Measurements from ENCODE around the gene MYH7B.

The MYH7B gene

GRCh38 chr20:34977365-34978091 lies 21.9 kb downstream of the MYH7B start:
- DNase-seq (ENCODE audit: low read depth): no peak

DNA sequence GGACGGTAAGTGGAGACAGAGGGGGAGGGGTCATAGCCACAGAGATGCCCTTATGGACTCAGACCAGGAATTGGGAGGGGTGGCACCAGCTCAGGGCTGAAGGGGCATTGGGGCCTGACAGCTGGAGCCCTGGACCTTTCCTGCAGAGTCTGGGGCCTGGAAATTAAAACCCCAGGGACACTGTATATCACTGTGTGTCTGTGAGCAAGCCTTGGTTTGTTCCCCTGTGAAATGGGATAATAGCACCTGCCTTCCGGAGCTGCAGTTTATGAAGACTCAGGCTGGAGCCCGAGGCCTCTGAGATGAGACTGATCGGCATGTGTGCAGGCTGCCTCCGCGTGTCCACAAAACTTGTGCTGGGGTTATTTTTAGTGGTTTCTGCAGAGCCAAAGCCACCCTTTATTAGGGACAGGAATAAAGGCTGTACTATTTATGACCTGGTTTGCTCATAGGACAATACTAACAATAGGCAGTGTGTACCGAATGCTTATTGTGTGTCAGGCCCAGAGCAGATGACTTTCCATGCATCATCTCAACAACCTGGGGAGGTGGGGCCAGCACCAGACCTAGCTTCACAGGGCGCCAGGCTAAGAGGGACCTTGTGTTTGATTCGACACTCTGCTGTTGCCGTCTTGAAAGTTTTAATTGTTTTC lies 22.6 kb downstream of the MYH7B start:
- no peak for DNase-seq (ENCODE audit: low read depth)

- no peak for DNase-seq (ENCODE audit: low read depth)
Measured at GRCh38 chr20:34979366-34980153, 23.9 kb downstream of the MYH7B start.

DNA sequence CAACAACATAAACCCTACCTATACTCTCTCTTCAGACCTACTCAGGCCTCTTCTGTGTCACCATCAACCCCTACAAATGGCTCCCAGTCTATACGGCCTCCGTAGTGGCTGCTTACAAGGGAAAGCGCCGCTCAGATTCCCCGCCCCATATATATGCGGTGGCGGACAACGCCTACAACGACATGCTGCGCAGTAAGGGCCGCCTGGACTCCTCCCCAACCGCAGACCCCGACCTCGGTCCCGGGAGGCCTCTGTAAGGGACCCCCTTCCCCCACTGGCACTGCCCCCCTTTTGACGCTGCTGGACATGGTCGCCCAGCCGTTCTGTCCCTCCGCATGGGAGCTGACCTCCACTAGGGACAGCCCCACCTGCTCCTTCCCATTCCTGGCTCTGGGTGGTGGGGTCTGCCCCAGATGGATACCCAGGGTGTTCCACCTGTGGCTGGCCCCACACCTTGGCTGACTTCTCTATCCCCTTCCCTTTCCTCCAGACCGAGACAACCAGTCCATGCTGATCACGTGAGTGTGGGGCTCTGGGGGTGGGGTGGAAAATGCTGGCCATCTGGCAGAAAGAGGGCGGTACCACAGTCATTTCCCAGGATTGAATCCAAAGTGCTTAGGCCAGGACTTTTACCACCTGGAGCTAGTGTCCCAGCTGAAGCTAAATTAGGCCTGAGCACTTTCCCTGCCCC lies 25.0 kb downstream of the MYH7B start:
- no peak for DNase-seq (ENCODE audit: low read depth)

DNA sequence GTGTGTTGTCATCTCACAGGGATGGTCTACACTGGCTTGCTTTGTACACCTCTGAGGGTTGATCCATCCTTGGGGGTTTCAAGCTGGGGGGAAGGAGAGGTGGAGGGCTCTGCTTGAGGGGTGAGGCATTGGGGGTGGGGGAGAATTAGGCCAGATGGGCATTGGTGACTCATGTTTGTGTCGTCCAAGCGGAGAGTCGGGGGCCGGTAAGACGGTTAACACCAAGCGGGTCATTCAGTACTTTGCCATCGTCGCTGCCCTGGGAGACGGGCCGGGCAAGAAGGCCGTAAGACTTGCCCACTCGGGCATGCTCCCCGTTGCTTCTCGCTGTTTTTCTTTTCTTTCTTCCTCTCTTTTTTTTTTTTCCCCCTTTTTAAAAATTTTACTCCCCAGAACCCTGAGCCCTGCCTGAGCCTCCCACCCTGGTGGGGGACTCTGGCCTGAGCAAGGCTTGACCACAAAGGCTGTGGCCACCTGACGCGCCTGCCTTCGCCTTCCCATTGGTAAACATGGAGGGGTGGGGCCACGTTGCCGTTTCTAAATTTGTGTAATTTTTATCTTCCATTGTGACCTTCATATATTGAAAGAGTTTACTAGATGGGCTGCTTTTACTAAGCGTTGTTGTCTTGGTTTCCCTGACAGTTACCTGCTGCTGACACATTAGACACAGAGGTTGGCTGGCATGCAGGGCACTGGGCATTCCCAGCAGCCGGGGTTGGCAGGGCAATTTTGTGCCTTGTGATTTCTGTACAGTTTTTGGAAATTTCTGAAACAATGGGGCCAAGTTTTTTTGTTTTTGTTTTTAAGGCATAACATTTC lies 26.8 kb downstream of the MYH7B start:
- DNase-seq (ENCODE audit: low read depth): no peak

GRCh38 chr20:34983089-34983820 lies 27.6 kb downstream of the MYH7B start:
- DNase-seq (ENCODE audit: low read depth): no peak

DNA sequence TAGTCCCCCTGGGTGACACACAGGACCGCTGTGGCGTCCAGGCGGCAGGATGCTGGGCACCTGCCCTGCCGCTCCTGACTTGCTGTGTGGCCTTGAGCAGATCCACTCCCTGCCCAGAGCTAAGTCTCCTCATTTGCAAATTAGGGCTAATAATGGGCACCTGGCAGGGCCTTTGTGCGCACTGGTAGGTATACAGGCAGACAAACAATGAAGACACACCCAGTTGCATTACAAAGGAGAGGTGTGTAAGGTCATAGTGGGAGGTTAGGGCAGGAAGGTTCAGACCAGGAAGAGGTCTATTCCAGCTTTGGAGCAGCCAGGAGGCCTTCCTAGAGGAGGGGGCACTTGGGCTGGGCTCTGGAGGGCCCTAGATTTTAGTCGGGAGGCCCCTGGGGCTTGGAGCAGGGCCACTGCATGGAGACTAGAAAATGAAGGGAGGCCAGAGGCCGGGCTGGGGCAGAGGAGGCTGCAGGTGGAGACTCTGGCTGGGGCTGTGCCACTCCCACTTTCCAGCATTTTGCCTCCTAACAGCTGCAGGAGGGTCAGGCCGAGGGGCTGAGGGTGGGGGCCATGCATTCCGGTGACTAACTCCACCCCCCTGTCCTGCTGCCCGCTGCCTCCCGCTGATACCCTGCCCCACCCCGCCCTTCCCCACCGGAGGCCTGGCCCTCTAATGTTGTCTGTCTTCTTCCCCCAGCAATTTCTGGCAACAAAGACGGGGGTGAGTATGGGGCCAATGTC lies 28.5 kb downstream of the MYH7B start:
- DNase-seq (ENCODE audit: low read depth): no peak

DNA sequence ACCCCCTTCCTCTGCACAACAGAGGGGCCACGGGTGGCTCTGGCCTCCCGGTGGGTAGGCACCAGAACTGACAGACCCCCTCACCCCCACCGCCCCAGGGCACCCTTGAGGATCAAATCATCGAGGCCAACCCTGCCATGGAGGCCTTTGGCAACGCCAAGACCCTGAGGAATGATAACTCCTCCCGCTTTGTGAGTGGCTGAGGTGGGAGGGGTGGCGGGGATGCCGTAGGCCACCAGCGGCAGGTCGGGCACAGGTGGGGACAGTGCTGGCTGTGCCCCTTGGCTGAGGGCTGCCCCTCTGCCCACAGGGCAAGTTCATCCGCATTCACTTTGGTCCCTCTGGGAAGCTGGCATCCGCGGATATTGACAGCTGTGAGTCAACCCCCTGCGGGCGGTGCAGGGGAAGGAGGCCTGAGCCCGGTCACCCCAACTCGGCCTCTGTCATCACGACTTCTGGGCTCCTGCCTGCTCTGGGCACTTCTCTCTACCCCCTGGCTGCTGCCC lies 29.1 kb downstream of the MYH7B start:
- DNase-seq (ENCODE audit: low read depth): no peak

GRCh38 chr20:34985461-34986310 lies 30.0 kb downstream of the MYH7B start:
- DNase-seq (ENCODE audit: low read depth): no peak

DNA sequence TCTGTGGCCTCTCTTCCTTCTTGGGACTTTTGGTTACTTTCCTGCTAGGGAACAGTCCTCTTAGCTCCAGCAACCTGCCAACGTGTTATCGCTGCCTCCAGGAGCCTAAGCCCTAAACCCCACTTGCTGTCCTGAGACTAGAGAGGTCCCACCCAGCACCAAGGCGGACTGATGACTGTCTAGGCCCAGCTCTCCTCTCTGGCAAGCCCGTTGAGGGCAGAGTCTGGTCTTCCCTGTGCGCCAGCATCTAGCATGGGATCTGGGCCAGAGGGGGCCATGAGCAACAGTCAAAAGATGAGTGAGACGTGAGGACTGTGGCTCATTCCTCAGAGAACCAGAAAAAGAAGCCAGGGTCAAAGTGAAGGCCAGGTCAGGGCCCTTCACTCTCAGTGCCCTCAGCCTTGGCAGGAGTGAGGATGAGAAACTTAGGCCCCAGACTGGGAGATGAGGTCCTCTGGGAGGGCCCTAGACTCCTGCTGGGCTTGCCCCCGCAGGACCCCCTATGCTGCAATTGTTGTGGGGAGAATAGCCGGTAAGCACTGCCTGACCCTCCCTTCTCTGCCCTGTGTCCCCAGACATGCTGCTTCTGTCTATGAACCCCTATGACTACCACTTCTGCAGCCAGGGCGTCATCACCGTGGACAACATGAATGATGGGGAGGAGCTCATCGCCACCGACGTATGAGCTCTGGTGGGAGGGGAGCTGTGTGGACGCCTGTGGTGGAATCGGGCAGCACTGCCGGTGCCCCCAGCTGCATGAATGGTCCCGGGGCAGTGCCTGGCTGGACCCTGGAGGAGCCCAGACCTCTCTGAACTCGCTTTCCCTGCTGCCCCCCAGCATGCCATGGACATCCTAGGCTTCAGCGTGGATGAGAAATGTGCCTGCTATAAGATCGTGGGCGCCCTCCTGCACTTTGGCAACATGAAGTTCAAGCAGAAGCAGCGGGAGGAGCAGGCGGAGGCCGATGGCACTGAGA lies 30.9 kb downstream of the MYH7B start:
- no peak for DNase-seq (ENCODE audit: low read depth)

DNA sequence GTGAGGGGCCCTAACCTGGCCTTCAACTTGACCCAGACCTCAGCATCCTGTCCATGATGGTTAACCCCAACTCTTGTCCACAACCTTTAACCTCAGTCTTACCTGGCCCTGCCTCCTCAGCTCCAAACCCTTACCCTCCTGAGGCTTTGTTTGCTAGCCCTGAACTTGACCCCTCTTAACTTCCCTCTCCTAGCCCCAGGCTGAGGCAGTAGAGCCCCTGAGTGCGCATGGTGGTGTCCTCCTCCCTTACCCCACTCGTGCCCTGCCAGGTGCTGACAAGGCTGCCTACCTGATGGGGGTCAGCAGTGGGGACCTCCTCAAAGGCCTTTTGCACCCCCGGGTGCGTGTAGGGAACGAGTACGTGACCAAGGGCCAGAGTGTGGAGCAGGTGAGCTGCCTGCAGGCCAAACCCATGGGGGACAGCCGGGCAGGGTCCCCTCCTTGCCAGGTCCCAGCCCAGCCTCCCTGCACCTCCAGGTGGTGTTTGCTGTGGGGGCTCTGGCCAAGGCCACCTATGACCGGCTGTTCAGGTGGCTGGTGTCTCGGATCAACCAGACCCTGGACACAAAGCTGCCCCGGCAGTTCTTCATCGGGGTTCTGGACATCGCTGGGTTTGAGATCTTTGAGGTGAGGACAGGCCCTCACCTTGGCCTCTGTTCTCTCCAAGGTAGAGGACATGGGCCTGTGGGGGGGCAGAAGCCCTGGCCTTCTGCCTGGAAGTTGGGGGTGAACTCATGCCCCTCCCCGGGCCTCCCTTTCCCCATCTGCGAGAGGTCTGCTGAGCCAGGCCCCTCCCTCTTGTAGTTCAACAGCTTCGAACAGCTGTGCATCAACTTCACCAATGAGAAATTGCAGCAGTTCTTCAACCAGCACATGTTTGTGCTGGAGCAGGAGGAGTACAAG lies 31.9 kb downstream of the MYH7B start:
- no peak for DNase-seq (ENCODE audit: low read depth)

GRCh38 chr20:34988191-34988540 lies 32.5 kb downstream of the MYH7B start:
- no peak for DNase-seq (ENCODE audit: low read depth)

DNA sequence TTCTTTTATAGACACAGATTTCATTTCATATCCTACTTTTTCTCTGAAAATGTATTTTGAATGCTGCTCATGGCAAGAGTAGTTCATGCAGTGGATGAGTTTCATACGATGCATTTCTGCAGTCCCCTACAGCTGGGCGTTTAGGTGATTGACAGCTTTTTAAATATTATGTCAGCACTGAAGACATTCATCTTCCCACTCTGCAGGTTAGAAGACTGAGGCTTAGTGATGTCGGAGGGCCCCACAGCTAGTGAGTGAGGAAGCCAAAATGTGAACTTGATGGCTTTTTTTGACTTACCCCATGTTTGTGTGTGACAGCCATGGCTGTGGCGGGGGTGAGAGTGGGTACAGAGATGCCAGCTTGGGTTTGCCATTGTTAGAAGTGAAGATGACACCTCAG lies 33.5 kb downstream of the MYH7B start:
- no peak for DNase-seq (ENCODE audit: low read depth)

DNA sequence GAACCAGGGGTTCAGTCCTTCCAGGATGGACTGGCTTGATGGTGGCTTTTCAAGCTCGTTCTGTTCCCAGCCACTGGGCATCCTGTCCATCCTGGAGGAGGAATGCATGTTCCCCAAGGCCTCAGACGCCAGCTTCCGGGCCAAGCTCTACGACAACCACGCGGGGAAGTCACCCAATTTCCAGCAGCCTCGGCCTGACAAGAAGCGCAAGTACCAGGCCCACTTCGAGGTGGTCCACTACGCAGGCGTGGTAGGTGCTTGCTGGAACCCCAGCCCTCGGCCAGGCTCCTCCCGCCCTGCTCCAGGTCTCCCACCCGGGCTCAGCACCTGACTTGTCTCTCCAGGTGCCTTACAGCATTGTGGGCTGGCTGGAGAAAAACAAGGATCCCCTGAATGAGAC lies 34.0 kb downstream of the MYH7B start:
- DNase-seq (ENCODE audit: low read depth): no peak

- no peak for DNase-seq (ENCODE audit: low read depth)
Measured at GRCh38 chr20:34990231-34990630, 34.6 kb downstream of the MYH7B start.

- DNase-seq (ENCODE audit: low read depth): no peak
Measured at GRCh38 chr20:34990661-34991214, 35.1 kb downstream of the MYH7B start.
